CD4-positive, alpha-beta T cell treated with Interleukin-6 at 100 ng/mL for 8 hours (primary cell): Measurements from ENCODE around the gene OSBP.
A peak's percentile ranks its signal among the peaks of the same experiment; 100 is the strongest.
"Not testable (repeated sequence)": the region's sequence is repeated elsewhere in the genome, so short reads cannot be mapped to it uniquely, and the experiment has no call there.

Experiments
- DNase-seq: peaks from one replicate; pipeline ENCODE4 v3.0.0-alpha.2; 2020; ENCODE audit warnings: mixed read lengths, low spot score

Gene OSBP

GRCh38 chr11:59615637-59616395 lies at the start of gene OSBP:
Gene OSBP, minus strand, starts transcription at chr11:59615774. Its CDS starts 110 bp downstream, at chr11:59615664.
- peak; percentile 100 for DNase-seq

GRCh38 chr11:59660621-59661020 lies 45.0 kb upstream of the OSBP start:
- DNase-seq: no peak

- no peak for DNase-seq
These were observed 44.4 kb upstream of the OSBP start for GRCh38 chr11:59659981-59660380.

- no peak for DNase-seq
These were observed 42.5 kb upstream of the OSBP start for GRCh38 chr11:59658036-59658435.

GRCh38 chr11:59654893-59655292 lies 39.3 kb upstream of the OSBP start:
- DNase-seq: no peak

GRCh38 chr11:59647245-59647980 lies 31.8 kb upstream of the OSBP start:
- DNase-seq: no peak

GRCh38 chr11:59644528-59644927 lies 29.0 kb upstream of the OSBP start:
- DNase-seq: no peak

- DNase-seq: no peak
These were observed 27.8 kb upstream of the OSBP start for GRCh38 chr11:59643390-59643789.

GRCh38 chr11:59641156-59641555 lies 25.6 kb upstream of the OSBP start:
- DNase-seq: no peak

GRCh38 chr11:59630493-59630892 lies 14.9 kb upstream of the OSBP start:
- no peak for DNase-seq

- no peak for DNase-seq
These were observed 14.4 kb upstream of the OSBP start for GRCh38 chr11:59629996-59630395.

GRCh38 chr11:59626969-59627368 lies 11.4 kb upstream of the OSBP start:
- DNase-seq: not testable (repeated sequence)

- DNase-seq: no peak
These were observed 10.1 kb upstream of the OSBP start for GRCh38 chr11:59625703-59626102.

GRCh38 chr11:59617876-59618275 lies 2.3 kb upstream of the OSBP start:
- no peak for DNase-seq

GRCh38 chr11:59616396-59616982 lies 915 bp upstream of the OSBP start:
- DNase-seq: no peak

- peak; percentile 58 for DNase-seq
These were observed 396 bp downstream of the OSBP start for GRCh38 chr11:59615120-59615636.

- DNase-seq: no peak
These were observed 1.1 kb downstream of the OSBP start for GRCh38 chr11:59614277-59615119.

GRCh38 chr11:59611570-59612565 lies 3.7 kb downstream of the OSBP start:
- DNase-seq: no peak

- DNase-seq: no peak
These were observed 5.3 kb downstream of the OSBP start for GRCh38 chr11:59610289-59610688.

- DNase-seq: no peak
These were observed 7.7 kb downstream of the OSBP start for GRCh38 chr11:59607703-59608454.
